DOHH2 (cell line): ENCODE results near the gene DOCK11.

Experiments
- H3F3A ChIP-seq: fragments of 200-600 bp; sonication (generic), shearing (Covaris generic); 2 replicates; pipeline ENCODE4 v1.6.0; 2016; ENCODE audit warnings: antibody characterized with exemption, mild to moderate bottlenecking; ENCODE audit not compliant: control insufficient read depth, insufficient read depth
- H3K27ac ChIP-seq: fragments of 200-600 bp; sonication (generic); 2 replicates; pipeline ENCODE4 v1.5.1; 2014; ENCODE audit warnings: low read depth, mild to moderate bottlenecking, low read length, moderate library complexity
- H3K27me3 ChIP-seq: fragments of 200-600 bp; sonication (generic); 2 replicates; pipeline ENCODE4 v1.6.1; 2014; ENCODE audit warnings: mild to moderate bottlenecking, low read length, mixed read lengths; ENCODE audit not compliant: control insufficient read depth
- H3K36me3 ChIP-seq: fragments of 200-600 bp; sonication (generic); 2 replicates; pipeline ENCODE4 v1.6.1; 2014; ENCODE audit warnings: mild to moderate bottlenecking, low read length, moderate library complexity, mixed read lengths; ENCODE audit not compliant: control insufficient read depth
- H3K4me1 ChIP-seq: fragments of 200-600 bp; sonication (generic); 2 replicates; pipeline ENCODE4 v1.6.1; 2014; ENCODE audit warnings: mild to moderate bottlenecking, low read length, mixed read lengths; ENCODE audit not compliant: control insufficient read depth
- H3K4me2 ChIP-seq: fragments of 200-600 bp; sonication (generic); 2 replicates; pipeline ENCODE4 v1.6.0; 2014; ENCODE audit warnings: mild to moderate bottlenecking, low read length, moderate library complexity
- H3K4me3 ChIP-seq: fragments of 200-600 bp; sonication (generic); 2 replicates; pipeline ENCODE4 v1.5.1; 2014; ENCODE audit warnings: mild to moderate bottlenecking, low read length, mixed read lengths
- H3K79me2 ChIP-seq: fragments of 200-600 bp; sonication (generic); 2 replicates; pipeline ENCODE4 v1.6.1; 2014; ENCODE audit warnings: mild to moderate bottlenecking, low read length, mixed read lengths; ENCODE audit not compliant: control insufficient read depth
- H3K9me2 ChIP-seq: fragments of 200-600 bp; sonication (generic); replicated peaks from 2 replicates; pipeline ENCODE4 v1.6.1; 2014; ENCODE audit warnings: mild to moderate bottlenecking, low read length, mixed read lengths; ENCODE audit not compliant: control insufficient read depth
- H3K9me3 ChIP-seq: fragments of 200-600 bp; sonication (generic); 2 replicates; pipeline ENCODE4 v1.6.1; 2014; ENCODE audit warnings: antibody characterized with exemption, low read length, mixed read lengths; ENCODE audit not compliant: control insufficient read depth, insufficient read depth
- H4K20me1 ChIP-seq: fragments of 200-600 bp; sonication (generic); 2 replicates; pipeline ENCODE4 v1.6.0; 2014; ENCODE audit warnings: low read depth, mild to moderate bottlenecking, antibody characterized with exemption, low read length, moderate library complexity; ENCODE audit not compliant: control insufficient read depth, insufficient read depth
- CTCF ChIP-seq: fragments of 200-600 bp; sonication (generic); IDR thresholded peaks from one replicate; pipeline ENCODE4 v1.5.1; 2014; ENCODE audit warnings: antibody characterized with exemption, mild to moderate bottlenecking, low read depth, low read length; ENCODE audit not compliant: poor library complexity, severe bottlenecking
- EZH2phosphoT487 ChIP-seq: fragments of 200-600 bp; sonication (generic); IDR thresholded peaks from 2 replicates; pipeline ENCODE4 v1.6.1; 2017; ENCODE audit warnings: borderline replicate concordance, mild to moderate bottlenecking, antibody characterized with exemption, low read length, moderate library complexity, mixed read lengths

DOCK11 gene

DNA sequence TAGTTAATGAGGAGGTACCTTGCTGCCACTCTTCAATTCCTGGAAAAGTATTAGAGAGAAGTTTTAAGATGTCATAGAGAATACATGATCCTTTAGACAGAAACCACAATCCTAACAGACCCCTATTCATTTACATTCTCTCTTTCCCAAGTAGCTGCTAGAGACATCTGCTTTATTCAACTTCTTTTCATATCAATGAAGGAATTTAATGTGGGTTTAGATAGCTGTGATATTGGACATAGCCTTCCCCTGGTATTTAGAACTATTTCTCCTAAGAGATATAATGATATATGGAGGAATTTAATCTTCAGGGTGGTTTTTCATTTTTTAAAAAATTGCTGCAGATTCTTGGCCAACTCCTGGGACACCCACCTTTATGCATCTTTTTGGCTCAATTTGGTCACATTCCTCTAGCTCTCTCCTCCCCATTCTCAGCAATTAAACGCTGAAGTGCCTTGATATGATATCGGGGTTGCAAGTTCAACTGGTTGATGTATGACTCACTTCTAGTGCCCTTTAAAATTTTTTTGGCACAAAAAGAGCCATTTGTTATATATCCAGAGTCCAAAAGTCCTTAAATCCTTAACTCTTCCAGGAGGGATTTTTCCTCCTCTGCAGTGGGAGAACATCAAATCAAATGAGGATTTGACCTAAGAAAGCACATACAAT is 57.6 kb downstream of the DOCK11 start:
- H3K9me3 ChIP-seq: no peaks in the 10 kb centered on the region
- no peaks in the 10 kb centered on the region for H3F3A ChIP-seq
- no peaks in the 10 kb centered on the region for H3K79me2 ChIP-seq
- H3K4me2 ChIP-seq: no peak overlapping the region
- H3K9me2 ChIP-seq: no peaks in the 10 kb centered on the region
- TF ChIP-seq EZH2phosphoT487: no peak
- no peak for TF ChIP-seq CTCF
- no peaks in the 10 kb centered on the region for H3K27me3 ChIP-seq
- H4K20me1 ChIP-seq: no peaks in the 10 kb centered on the region
- H3K4me1 ChIP-seq: no peaks in the 10 kb centered on the region
- H3K4me3 ChIP-seq: no peak overlapping the region
- H3K27ac ChIP-seq: no peak overlapping the region
- H3K36me3 ChIP-seq: no peaks in the 10 kb centered on the region

- no peak overlapping the region for H3K27ac ChIP-seq
- no peaks in the 10 kb centered on the region for H3K4me1 ChIP-seq
- no peaks in the 10 kb centered on the region for H3F3A ChIP-seq
- no peaks in the 10 kb centered on the region for H3K9me2 ChIP-seq
- H4K20me1 ChIP-seq: no peaks in the 10 kb centered on the region
- no peaks in the 10 kb centered on the region for H3K27me3 ChIP-seq
- H3K4me3 ChIP-seq: no peak overlapping the region
- no peaks in the 10 kb centered on the region for H3K9me3 ChIP-seq
- no peak overlapping the region for H3K4me2 ChIP-seq
- no peak for TF ChIP-seq CTCF
- no peak for TF ChIP-seq EZH2phosphoT487
- H3K36me3 ChIP-seq: no peaks in the 10 kb centered on the region
- H3K79me2 ChIP-seq: no peaks in the 10 kb centered on the region
Observed at GRCh38 chrX:118554511-118554910, 58.9 kb downstream of the DOCK11 start.

DNA sequence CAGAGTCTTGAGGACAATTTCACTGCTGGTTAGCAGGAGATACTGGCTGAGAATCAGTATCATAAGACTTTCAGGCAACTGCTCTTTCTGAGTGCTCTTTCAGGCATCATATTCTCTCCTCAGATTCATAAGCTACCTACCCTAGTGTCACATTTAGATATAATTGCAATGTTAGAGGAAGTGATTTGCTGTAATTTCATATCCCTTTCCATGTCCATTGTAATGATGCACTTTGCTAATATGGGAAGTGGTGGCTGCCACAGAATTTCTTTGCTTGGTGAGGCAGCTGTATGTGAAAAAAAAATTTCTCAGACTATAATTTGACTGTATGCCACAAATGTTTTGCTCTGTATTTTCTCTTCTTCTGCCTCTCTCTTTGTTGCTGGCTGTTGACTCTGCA is 63.3 kb downstream of the DOCK11 start:
- no peak overlapping the region for H3K27ac ChIP-seq
- H3K9me3 ChIP-seq: no peaks in the 10 kb centered on the region
- H3K79me2 ChIP-seq: no peaks in the 10 kb centered on the region
- no peak overlapping the region for H3K4me2 ChIP-seq
- H4K20me1 ChIP-seq: no peaks in the 10 kb centered on the region
- no peak for TF ChIP-seq CTCF
- no peak for TF ChIP-seq EZH2phosphoT487
- no peaks in the 10 kb centered on the region for H3K36me3 ChIP-seq
- no peaks in the 10 kb centered on the region for H3F3A ChIP-seq
- H3K4me3 ChIP-seq: no peak overlapping the region
- H3K4me1 ChIP-seq: no peaks in the 10 kb centered on the region
- no peaks in the 10 kb centered on the region for H3K9me2 ChIP-seq
- H3K27me3 ChIP-seq: no peaks in the 10 kb centered on the region
